ENCODE measurements around the gene DEDD. TPM values are rescaled to one million over a fixed set of nuclear protein-coding genes. Genes with fewer than 3 reads are reported as not detected.

Gene DEDD
- polyA plus RNA-seq, 1 experiment = 34.9 TPM

DNA sequence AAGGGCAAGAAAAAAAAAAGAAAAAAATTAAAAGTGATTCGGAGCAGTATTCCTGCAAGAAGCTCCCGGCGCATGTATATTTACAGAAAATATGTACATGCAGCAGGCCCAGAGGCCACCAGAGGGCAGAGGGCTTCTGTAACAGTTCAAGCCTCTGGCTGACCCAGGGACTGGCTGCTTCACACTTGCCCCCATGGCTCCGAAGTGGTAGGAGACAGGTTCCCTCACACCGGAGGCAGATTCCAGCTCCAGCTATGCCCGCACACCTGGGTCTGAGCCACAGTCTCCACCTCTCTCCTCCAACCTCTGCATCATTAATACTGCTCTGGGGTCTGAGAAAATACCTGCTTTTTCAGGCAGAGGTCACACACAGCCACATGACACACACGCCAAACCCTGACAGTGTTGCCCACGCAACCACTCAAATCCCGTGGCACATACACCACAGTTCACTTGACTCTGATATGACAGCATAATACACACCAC, 60.5 kb downstream of the DEDD start:
- POLR2A ChIA-PET = no interaction called here

More for the DNA sequence above, 60.5 kb downstream of the DEDD start:
- CTCF ChIA-PET = interaction anchor here (0.5 to 4.4 kb wide), 8 partner anchors 10 to 69 kb away, joined by 3 to 35 read pairs (median 4); partner anchors contain the start of genes KLHDC9 and USF1
- H3K27me3 ChIP-seq (ENCODE audit: control insufficient read depth, insufficient read depth, low read length) = peaks cover 4% of the 10 kb centered on the region
- H3K4me3 ChIP-seq (ENCODE audit: low read depth, low read length) = no peak overlapping the region
- H3K9me3 ChIP-seq (ENCODE audit: control insufficient read depth, insufficient read depth, low read length) = peaks cover 3% of the 10 kb centered on the region; the same call in 1 of the 2 replicates
- H3K27ac ChIP-seq (ENCODE audit: low read depth, low read length) = no peak overlapping the region
- TF ChIP-seq, protein P1, sequence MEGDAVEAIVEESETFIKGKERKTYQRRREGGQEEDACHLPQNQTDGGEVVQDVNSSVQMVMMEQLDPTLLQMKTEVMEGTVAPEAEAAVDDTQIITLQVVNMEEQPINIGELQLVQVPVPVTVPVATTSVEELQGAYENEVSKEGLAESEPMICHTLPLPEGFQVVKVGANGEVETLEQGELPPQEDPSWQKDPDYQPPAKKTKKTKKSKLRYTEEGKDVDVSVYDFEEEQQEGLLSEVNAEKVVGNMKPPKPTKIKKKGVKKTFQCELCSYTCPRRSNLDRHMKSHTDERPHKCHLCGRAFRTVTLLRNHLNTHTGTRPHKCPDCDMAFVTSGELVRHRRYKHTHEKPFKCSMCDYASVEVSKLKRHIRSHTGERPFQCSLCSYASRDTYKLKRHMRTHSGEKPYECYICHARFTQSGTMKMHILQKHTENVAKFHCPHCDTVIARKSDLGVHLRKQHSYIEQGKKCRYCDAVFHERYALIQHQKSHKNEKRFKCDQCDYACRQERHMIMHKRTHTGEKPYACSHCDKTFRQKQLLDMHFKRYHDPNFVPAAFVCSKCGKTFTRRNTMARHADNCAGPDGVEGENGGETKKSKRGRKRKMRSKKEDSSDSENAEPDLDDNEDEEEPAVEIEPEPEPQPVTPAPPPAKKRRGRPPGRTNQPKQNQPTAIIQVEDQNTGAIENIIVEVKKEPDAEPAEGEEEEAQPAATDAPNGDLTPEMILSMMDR (IDR thresholded peaks at IDR 0.05; ENCODE audit: low read depth, low read length) = peak; percentile 52
- no peak for DNase-seq (ENCODE audit: low read depth, low spot score)

Small RNA genes lying within 50 kb of the gene (small RNA-seq; reads per million reads assigned to genes)
- not detected for gene RF01225 (ENCODE audit: insufficient read length, low read depth)

Other genes with a start within 250 kb of the DEDD start
- not detected in 2 replicates for gene ITLN1, start 247.5 kb downstream of the DEDD start, polyA plus RNA-seq (2011; rRNA removed)
- gene ITLN2, start 177.9 kb downstream of the DEDD start, polyA plus RNA-seq (2011; rRNA removed) = not detected in 2 replicates
- 1.7 and 2.0 TPM in 2 replicates for gene F11R, start 111.5 kb downstream of the DEDD start, polyA plus RNA-seq (2011; rRNA removed)
- gene TSTD1, start 93.7 kb downstream of the DEDD start, polyA plus RNA-seq (2011; rRNA removed) = 0.33 TPM in 1 of 2 replicates, not detected in the other
- gene USF1, start 86.7 kb downstream of the DEDD start, polyA plus RNA-seq (2011; rRNA removed) = 32.6 and 37.6 TPM in 2 replicates
- gene ARHGAP30, start 62.8 kb downstream of the DEDD start, polyA plus RNA-seq (2011; rRNA removed) = not detected in 2 replicates
- 0.02 and 0.16 TPM in 2 replicates for gene NECTIN4, start 43.1 kb downstream of the DEDD start, polyA plus RNA-seq (2011; rRNA removed)
- gene KLHDC9, start 34.3 kb downstream of the DEDD start, polyA plus RNA-seq (2011; rRNA removed) = 1.1 and 1.6 TPM in 2 replicates
- 84.2 and 101 TPM in 2 replicates for gene PFDN2, start 14.6 kb downstream of the DEDD start, polyA plus RNA-seq (2011; rRNA removed)
- gene NIT1, start 14.6 kb downstream of the DEDD start, polyA plus RNA-seq (2011; rRNA removed) = 19.2 and 24.3 TPM in 2 replicates
- 129 and 146 TPM in 2 replicates for gene UFC1, start 21.3 kb upstream of the DEDD start, polyA plus RNA-seq (2011; rRNA removed)
- 15.4 and 16.2 TPM in 2 replicates for gene USP21, start 26.8 kb upstream of the DEDD start, polyA plus RNA-seq (2011; rRNA removed)
- 9.7 and 9.8 TPM in 2 replicates for gene PPOX, start 33.8 kb upstream of the DEDD start, polyA plus RNA-seq (2011; rRNA removed)
- 21.8 and 24.7 TPM in 2 replicates for gene B4GALT3, start 44.8 kb upstream of the DEDD start, polyA plus RNA-seq (2011; rRNA removed)
- gene ADAMTS4, start 66.4 kb upstream of the DEDD start, polyA plus RNA-seq (2011; rRNA removed) = 0.52 and 0.72 TPM in 2 replicates
- 150 and 155 TPM in 2 replicates for gene NDUFS2, start 69.7 kb upstream of the DEDD start, polyA plus RNA-seq (2011; rRNA removed)
- 0.37 and 0.66 TPM in 2 replicates for gene FCER1G, start 82.6 kb upstream of the DEDD start, polyA plus RNA-seq (2011; rRNA removed)
- not detected in 2 replicates for gene APOA2, start 91.0 kb upstream of the DEDD start, polyA plus RNA-seq (2011; rRNA removed)
- gene TOMM40L, start 93.4 kb upstream of the DEDD start, polyA plus RNA-seq (2011; rRNA removed) = 9.3 and 9.9 TPM in 2 replicates
- not detected in 2 replicates for gene NR1I3, start 105.5 kb upstream of the DEDD start, polyA plus RNA-seq (2011; rRNA removed)
- not detected in 2 replicates for gene PCP4L1, start 126.1 kb upstream of the DEDD start, polyA plus RNA-seq (2011; rRNA removed)
- gene MPZ, start 177.3 kb upstream of the DEDD start, polyA plus RNA-seq (2011; rRNA removed) = 0.71 and 0.89 TPM in 2 replicates
- 311 and 335 TPM in 2 replicates for gene SDHC, start 181.7 kb upstream of the DEDD start, polyA plus RNA-seq (2011; rRNA removed)
- gene CFAP126, start 235.2 kb upstream of the DEDD start, polyA plus RNA-seq (2011; rRNA removed) = not detected in 2 replicates

All from AG04450 (cell line).